Kidney tubule cell (primary cell): ENCODE results near the gene EPN2.
"Not testable (repeated sequence)": the region's sequence is repeated elsewhere in the genome, so short reads cannot be mapped to it uniquely, and the experiment has no call there.

ENCODE experiments used
- DNase-seq: peaks from one replicate; pipeline ENCODE4 v3.0.0-alpha.2; 2018; ENCODE audit warnings: low spot score

The EPN2 gene

DNA sequence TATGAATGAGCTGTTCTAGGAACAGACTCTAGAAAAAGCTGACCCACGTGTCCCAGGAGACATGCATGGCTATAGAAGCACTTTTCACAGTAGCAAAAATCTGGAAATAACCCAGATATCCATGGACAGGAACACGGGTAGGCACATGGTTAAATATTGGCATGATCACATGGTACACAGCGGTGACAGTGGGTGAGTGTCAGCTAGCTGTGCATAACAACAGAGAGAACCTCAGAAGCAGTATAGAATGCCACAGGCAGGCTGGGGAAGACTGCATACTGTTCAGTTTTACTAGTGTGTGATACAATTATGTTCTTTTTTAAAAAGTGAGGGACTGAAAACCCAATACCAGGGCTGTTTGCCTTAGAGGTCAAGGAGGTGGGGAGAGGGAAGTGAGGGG is 31.4 kb downstream of the EPN2 start:
- DNase-seq = peak; percentile 46

DNA sequence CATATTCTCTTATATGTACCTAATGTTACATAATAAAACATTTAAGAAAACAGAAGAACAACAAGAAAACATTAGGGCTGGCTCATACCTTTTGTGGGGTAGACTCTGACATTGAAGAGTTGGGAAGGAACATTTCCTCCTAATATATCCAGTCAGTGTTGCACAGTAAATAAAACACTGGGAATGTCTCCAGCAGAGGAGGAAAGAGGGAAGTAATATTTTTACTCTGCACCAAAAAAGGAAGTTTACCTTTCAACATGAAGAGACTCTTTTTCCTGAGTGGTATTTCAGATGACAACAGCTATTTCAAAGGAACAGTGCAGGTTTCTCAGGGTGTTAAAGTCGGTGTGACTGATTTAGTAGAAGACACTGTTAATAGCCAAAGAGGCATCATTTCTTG is 31.9 kb downstream of the EPN2 start:
- no peak for DNase-seq

DNA sequence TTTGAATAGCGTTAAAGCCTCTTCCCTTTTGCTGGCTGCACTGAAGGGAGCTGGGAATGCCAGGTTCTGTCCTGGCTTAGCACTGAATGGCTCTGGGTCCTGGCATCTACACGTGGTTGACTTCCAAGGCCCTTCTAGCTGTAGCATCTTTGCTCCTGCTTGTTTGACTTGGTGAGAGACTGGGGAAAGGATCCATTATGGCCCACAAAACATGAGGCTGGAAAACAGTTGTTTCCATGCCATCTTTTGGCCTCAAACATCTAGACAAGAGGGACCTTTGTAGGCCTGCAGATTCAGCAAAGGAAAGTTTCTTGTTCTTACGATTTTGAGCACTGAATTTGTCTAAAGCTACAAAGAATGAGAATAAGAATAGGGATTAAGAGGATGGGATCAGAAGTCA is 32.5 kb downstream of the EPN2 start:
- no peak for DNase-seq

GRCh38 chr17:19270347-19270703 is 33.2 kb downstream of the EPN2 start:
- no peak for DNase-seq

GRCh38 chr17:19270704-19271611 is 33.8 kb downstream of the EPN2 start:
- no peak for DNase-seq

DNA sequence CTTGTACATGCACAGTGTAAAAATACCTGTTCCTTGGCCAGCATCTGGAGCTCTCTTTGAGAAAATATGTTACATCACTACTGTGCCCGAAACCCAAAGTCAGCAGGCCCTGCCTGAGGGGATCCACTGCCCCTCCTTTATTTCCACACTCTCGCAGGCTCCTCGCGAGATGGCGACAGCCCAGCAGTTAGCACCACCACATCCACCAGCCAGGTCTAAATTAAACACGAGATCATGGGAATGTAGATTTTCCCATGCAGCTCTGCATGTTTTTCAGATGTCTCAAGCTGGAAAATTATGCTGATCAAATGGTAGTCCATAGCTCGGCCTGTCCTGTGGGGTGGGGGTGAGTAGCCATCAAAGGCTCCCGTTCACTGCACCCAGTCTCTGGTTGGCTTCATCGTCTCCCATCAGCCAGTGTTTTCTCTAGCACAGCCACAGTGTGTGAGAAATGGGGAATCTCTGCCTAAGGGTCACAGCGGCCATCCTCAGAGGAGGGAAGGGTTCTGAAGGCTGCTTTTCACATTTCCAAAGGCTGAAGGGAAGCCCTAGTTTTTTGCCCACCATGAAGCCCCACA is 34.7 kb downstream of the EPN2 start:
- DNase-seq = no peak

DNA sequence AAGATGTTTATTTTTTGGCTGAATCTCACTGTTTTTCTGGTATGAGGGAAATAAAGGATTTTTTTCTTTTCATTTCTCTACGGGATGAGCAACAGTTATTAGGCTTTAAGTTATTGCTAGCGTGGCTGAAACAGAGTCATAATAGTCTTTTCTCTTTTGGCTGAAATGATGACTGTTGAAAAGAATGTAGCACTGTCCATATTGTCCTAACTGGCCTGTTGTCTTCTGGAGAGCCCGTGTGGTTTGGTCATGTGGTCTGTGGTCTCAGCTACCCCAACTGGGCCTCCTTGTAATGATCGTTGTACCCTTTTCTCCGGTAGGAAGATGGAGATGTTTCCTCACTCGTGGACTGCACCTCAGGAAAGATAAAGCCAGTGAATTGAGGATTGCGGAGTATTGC is 36.6 kb downstream of the EPN2 start:
- DNase-seq = no peak

DNA sequence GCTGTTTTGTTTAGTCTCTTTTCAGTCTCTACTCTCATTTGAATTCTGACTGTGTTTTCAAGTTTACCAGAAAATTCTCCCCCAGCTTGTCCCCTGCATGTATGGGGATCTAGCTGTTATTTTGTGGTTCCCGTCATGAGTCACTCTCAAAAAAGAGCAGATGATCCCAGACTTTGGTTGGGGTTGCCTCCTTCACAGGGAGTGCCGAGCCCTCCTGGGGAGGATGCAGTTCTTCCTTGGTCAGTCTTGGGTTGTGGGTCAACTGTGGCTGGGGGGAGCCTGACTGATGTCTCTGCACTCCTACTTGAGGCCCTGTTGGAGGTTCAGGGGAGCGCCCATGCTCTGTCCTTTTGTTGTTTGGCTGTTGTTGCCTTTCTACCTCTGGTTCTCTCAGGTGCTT is 37.7 kb downstream of the EPN2 start:
- no peak for DNase-seq

DNA sequence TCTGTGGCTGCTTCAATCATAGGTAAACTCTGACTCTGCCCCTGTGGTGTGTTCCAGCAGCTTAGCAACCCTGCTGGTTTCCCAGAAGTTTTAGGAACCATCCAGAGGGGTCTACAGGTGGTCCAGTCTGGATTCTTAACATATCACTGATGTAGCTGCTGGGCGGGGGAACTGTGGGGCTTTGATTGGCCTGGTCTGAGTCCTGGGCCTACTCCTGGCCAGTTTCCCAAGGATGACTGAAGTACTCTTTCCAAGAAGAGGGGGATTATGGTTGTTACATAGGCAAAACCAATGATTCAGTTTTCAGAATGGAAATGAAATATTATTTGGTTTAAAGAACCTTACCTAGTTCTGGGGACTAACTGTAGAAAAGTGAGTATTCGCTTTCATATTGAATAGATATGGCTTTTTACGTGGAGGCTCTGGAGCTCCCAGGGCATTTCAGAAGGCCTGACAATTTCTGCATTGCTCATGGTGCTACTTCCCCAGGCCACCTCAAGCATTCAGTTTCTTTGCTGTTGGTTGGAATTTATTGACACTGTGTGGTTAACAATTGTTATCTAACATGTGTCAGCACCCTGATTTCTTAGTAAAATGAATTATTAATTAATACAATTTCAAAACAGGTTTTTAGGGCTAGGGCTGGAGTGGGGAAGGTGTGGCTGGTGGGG is 38.4 kb downstream of the EPN2 start:
- DNase-seq = no peak

DNA sequence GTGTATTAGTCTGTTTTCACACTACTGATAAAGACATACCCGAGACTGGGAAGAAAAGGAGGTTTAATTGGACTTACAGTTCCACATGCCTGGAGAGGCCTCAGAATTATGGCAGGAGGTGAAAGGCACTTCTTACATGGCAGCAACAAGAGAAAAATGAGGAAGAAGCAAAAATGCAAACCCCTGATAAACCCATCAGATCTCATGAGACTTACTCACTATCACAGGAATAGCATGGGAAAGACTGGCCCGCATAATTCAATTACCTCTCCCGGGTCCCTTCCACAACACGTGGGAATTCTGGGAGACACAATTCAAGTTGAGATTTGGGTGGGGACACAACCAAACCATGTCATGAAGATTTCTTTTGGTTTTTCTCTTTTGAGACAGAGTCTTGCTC is 41.1 kb downstream of the EPN2 start:
- not testable (repeated sequence) for DNase-seq

DNA sequence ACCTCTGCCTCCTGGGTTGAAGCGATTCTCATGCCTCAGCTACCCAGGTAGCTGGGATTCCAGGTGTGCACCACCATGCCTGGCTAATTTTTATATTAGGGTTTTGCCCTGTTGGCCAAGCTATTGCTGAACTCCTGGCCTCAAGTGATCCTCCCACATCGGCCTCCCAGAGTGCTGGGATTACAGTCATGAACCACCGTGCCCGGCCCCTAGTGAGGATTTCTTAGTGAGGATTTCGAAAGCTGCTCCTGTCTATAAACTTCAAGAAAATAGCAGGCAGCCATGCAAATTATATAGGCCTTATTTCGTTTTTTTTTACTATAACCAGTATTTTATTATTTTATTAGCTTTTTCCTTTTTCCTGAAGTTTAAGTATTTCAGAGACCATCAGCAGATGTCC is 41.6 kb downstream of the EPN2 start:
- DNase-seq = no peak

DNA sequence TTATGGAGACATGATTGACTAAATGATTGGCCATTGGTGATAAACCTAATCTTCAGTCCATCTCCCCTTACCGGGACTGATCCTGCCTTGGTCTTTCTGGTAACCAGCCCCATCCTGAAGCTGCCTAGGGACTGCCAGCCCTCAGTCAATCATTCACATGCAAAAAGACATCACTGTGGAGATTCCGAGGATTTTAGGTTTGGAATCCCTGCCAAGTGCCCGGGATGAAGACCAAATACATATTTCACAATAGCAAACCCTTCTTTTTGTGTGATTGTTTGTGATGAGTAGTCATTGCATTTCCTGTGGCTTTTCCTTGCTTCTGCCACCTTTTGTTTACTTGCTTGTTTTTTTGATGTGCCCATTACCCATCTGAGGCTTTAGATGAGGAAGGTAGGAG is 44.0 kb downstream of the EPN2 start:
- DNase-seq = no peak

DNA sequence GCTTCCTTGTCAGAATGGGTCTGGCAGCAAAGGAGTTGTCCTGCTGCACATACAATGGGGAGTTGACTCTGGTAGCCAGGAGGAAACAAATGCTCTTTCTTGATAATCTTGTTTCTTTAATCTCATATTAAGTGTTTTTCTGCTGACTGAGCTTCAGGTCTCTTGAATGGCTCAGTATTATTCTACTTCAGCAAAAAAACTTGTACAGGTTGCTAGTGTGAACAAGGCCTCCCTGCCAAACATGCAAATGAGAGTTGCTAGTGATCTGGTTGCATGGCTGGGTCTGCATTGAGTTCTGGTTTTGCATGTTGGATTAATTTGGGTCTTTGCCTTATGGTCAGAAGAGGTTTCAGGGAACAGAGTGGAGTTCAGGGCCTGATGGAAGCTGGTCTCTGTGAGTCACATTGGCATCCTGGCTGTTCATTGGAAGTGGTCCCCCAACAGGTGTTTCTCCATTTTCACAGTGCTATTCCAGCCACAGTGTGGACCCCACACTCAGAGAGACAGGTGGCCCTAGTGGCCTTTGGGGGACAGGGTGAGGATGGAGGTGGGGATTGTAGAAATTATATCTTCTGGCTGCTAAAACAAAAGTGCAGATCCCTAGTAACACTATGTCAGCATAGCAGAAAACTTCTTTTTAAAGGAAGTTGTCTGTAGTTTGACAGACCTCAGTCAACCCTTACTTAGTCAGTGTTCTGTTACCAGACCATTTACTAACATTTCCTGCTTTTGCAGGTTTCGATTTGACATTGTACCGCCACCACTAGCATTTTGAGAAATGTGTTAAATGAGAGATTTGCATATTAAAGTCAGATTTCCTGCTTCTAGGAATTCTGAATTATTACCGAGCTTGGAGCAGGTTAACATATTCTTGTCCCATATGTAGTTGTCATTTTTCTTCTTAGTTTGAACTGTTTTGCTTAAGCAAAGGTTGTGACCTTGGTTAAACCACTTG is 47.1 kb downstream of the EPN2 start:
- no peak for DNase-seq

DNA sequence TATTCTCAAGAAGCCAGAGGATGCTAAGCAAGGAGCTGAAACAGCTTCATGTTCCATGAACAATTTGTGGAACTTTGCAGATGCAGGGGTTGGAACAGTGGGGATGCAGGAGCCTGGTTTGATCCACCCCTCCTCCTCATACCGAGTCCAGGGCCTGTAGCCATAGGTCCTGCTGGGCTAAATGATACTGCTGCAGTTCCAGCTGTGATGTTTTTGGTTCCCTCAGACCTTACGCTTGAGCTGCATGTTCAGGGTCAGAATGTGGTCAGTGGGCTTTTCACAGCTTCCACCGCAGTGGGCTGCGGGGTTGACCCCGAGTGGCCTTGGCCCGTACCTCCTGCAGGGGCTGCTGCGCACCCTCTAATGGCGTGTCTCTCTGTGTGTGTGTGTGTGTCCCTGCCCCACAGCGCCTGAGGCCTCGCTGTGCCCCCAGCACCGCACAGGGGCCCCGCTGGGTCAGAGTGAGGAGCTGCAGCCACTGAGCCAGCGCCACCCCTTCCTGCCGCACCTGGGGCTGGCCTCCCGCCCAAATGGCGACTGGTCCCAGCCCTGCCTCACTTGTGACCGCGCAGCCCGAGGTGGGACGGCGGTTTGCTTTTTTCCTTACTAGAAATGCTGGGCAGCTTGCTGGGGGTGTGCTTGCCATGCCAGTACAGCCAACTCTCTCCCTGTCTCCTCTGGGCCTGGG is 48.2 kb downstream of the EPN2 start:
- DNase-seq = no peak

DNA sequence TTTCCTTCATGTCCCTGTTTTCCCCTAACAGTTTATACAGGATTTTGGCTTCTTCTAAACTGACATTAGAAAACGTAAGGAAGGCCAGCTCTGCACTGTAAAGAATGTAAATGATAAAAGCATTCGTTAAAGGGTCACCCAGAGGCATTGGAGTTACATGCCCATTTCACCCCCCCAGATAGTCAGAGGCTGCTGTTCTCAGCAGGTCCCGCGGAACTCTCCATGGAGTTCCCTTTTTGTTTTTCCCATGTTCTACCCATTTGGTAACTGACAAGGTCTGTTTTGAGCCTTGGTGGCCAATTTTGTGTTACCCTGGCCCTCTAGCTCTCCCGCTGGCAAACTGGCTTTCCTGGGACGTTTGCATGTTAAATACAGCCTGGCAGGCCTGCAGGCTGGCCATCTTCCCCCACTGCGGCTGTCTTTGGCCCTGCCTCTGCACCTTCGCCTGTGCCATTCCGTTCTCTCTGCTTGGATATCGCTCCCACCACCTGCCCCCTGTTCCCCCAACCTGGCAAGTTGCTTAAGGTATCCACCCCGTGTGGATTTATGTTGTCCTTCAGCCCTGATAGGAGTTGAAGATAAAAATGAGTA is 49.7 kb downstream of the EPN2 start:
- no peak for DNase-seq

GRCh38 chr17:19287651-19288050 is 50.5 kb downstream of the EPN2 start:
- no peak for DNase-seq

DNA sequence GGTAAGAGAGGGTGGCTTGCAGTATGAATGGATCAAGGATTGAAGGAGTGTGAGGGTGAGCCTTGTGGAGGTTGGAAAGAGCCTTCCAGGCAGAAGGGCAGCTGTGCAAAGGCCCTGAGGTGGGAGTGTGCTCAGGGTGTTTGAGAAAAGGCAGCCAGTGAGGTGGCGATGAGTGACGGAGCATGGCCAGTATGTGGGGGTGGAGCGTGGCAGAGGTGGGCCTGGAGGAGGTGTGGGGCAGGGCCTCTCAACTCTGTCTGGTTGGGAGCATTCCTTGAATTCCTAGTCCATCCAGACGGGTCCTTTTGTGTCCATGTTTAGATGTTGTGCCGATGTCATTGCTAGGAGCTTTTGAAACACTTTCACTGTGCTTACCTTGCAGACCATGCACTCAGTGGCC is 51.3 kb downstream of the EPN2 start:
- peak; percentile 78 for DNase-seq

- DNase-seq = no peak
These were observed 53.0 kb downstream of the EPN2 start for GRCh38 chr17:19290066-19290705.

GRCh38 chr17:19291646-19292376 is 54.6 kb downstream of the EPN2 start:
- DNase-seq = no peak

DNA sequence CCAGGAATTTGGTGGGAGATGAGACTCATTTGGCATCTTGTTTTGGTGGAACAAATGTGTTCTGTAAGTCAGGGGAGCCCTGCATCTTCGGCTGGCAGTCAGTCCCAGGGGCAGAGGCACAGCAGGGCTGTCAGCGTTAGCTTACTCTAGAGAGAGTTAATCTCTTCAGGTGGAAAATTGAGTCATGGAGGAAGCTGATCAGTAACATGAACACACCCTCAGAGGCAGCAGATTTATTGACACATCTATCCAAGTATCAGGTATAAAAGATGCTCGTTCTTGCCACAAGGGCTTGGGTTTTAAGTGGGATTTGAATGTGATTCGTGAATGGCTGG is 55.2 kb downstream of the EPN2 start:
- no peak for DNase-seq
